NCI-H524 (cell line): ENCODE measurements around the gene TMSB4X.
"Not testable (repeated sequence)": the region's sequence is repeated elsewhere in the genome, so short reads cannot be mapped to it uniquely, and the experiment has no call there.

Experiments used
- DNase-seq, 2 experiments: peaks; one replicate each; lab custom pipeline; 2025; lab: John Stamatoyannopoulos, UW

TMSB4X gene

GRCh38 chrX:12976819-12977732 is 2.2 kb downstream of the TMSB4X start:
- not testable (repeated sequence) for DNase-seq

GRCh38 chrX:12977761-12978204 is 2.9 kb downstream of the TMSB4X start:
- no peak for DNase-seq

GRCh38 chrX:12978205-12979025 is 3.5 kb downstream of the TMSB4X start:
- DNase-seq, result peak in 1 of 2 experiments; percentile 10

GRCh38 chrX:12979026-12979607 is 4.2 kb downstream of the TMSB4X start:
- no peak for DNase-seq

- DNase-seq, result no peak
Observed at GRCh38 chrX:12979616-12980015, 4.7 kb downstream of the TMSB4X start.

GRCh38 chrX:12980039-12980438 is 5.1 kb downstream of the TMSB4X start:
- DNase-seq, result not testable (repeated sequence)

- DNase-seq, result no peak
Observed at GRCh38 chrX:12981880-12982279, 7.0 kb downstream of the TMSB4X start.

- DNase-seq, result peak in 1 of 2 experiments; percentile 34
Observed at GRCh38 chrX:12984603-12985319, 9.9 kb downstream of the TMSB4X start.

GRCh38 chrX:12985331-12985730 is 10.4 kb downstream of the TMSB4X start:
- no peak for DNase-seq

- DNase-seq, result no peak
Observed at GRCh38 chrX:12986164-12986779, 11.4 kb downstream of the TMSB4X start.

- DNase-seq, result no peak
Observed at GRCh38 chrX:12986886-12987285, 12.0 kb downstream of the TMSB4X start.

GRCh38 chrX:12987340-12987739 is 12.4 kb downstream of the TMSB4X start:
- no peak for DNase-seq

GRCh38 chrX:12987900-12988594 is 13.1 kb downstream of the TMSB4X start:
- DNase-seq, result no peak

- no peak for DNase-seq
Observed at GRCh38 chrX:12988797-12989196, 13.9 kb downstream of the TMSB4X start.

- no peak for DNase-seq
Observed at GRCh38 chrX:12989461-12989860, 14.6 kb downstream of the TMSB4X start.

- no peak for DNase-seq
Observed at GRCh38 chrX:12991575-12991974, 16.7 kb downstream of the TMSB4X start.

- no peak for DNase-seq
Observed at GRCh38 chrX:12992544-12993118, 17.7 kb downstream of the TMSB4X start.

GRCh38 chrX:12993826-12994225 is 18.9 kb downstream of the TMSB4X start:
- no peak for DNase-seq

- no peak for DNase-seq
Observed at GRCh38 chrX:12994321-12994720, 19.4 kb downstream of the TMSB4X start.

- no peak for DNase-seq
Observed at GRCh38 chrX:12996934-12997435, 22.1 kb downstream of the TMSB4X start.
